Tongue (tissue), 2 donors: ENCODE measurements around the gene TOP3A. TPM values are rescaled to one million over a fixed set of nuclear protein-coding genes. Genes with fewer than 3 reads are reported as not detected.
"Not testable (repeated sequence)": the region's sequence is repeated elsewhere in the genome, so short reads cannot be mapped to it uniquely, and the experiment has no call there.

Experiments used
- DNase-seq: peaks from one replicate; pipeline ENCODE4 v3.0.0-alpha.2; 2015
- total RNA-seq: library from RNA; depleted of rRNA; stranded (reverse); fragments of >200 nt; gene quantifications from one replicate; pipeline ENCODE4 v1.2.3, GENCODE V29; 2014

TOP3A gene, protein sequence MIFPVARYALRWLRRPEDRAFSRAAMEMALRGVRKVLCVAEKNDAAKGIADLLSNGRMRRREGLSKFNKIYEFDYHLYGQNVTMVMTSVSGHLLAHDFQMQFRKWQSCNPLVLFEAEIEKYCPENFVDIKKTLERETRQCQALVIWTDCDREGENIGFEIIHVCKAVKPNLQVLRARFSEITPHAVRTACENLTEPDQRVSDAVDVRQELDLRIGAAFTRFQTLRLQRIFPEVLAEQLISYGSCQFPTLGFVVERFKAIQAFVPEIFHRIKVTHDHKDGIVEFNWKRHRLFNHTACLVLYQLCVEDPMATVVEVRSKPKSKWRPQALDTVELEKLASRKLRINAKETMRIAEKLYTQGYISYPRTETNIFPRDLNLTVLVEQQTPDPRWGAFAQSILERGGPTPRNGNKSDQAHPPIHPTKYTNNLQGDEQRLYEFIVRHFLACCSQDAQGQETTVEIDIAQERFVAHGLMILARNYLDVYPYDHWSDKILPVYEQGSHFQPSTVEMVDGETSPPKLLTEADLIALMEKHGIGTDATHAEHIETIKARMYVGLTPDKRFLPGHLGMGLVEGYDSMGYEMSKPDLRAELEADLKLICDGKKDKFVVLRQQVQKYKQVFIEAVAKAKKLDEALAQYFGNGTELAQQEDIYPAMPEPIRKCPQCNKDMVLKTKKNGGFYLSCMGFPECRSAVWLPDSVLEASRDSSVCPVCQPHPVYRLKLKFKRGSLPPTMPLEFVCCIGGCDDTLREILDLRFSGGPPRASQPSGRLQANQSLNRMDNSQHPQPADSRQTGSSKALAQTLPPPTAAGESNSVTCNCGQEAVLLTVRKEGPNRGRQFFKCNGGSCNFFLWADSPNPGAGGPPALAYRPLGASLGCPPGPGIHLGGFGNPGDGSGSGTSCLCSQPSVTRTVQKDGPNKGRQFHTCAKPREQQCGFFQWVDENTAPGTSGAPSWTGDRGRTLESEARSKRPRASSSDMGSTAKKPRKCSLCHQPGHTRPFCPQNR
- total RNA-seq, result 30.2 TPM

GRCh38 chr17:18314731-18315561, at the start of gene TOP3A, which contains the start of gene SMCR8:
TOP3A (minus strand) TSS chr17:18314994; CDS start chr17:18314778, 216 bp downstream.
SMCR8 (plus strand) TSS chr17:18315293; CDS start chr17:18315790, 497 bp downstream.
- DNase-seq, result peak; percentile 99

GRCh38 chr17:18364166-18364565, 49.4 kb upstream of the TOP3A start:
- DNase-seq, result no peak

DNA sequence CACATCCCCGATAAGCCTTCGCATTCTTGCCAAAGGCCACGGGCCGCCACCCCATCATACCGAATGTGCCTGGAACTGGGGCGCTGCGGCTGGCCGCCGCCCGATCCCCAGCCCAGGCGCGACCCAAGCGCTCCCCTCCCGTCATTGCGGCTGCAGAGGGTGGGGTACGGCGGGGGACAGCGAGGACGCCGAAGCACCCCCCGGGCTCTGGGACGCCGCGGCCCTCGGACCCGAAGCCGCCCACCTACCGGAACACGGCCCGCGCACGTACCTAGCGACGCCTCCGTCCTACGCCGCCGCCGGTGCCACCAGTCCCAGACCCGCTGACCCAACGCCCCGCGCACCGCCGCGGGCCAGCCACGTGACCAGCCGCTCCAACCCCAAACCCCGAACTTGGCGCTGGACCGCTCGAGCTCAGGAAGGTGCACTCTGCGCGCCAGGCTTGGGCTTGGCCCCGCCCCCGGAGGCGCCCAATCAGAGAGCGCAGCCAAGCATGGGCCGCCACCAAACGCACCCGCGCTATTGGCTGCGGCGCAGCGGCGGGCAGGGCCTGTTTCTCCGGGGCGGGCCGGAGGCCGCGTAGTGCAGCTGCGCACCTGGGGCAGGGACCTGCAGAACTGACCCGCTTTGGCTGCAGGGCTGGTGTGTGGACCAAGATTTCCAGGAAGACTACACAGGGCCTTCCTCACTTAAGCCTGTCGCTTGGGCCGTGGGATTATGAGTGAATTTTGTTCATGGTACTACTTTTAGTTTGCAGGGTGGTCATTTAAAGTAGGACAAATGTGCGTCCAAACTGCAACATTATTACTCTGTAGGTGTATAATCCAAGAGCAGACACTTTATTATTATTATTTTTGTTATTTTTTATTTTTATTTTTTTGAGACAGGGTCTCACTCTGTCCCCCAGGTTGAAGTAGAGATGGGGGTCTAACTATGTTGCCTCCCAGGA, 48.6 kb upstream of the TOP3A start, which contains the start of gene SHMT1:
SHMT1 (minus strand) TSS at position 450 of the 949 bp plus-strand sequence. CDS start 7,569 bp downstream, outside the sequence.
- DNase-seq, result peak; percentile 96

DNA sequence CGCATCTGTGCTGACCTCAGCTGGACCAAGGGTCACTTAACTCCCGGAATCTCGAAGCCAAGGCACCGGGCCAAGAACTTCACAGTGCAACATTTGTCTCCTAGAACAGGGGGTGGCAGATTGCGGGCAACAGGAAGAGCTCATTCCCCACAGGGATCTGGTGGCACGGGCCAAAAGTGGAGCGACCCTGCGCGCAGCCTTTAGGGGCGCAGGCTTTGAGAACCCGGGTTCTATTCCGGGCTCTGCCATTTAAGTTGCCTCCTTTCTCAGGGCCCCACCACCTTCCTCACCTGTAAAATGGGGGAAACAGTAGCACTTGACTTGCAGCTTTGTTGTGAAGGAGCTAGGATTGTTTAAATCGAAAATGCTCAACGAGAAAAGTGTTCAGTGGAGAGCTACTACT, 47.9 kb upstream of the TOP3A start:
- peak; percentile 68 for DNase-seq

DNA sequence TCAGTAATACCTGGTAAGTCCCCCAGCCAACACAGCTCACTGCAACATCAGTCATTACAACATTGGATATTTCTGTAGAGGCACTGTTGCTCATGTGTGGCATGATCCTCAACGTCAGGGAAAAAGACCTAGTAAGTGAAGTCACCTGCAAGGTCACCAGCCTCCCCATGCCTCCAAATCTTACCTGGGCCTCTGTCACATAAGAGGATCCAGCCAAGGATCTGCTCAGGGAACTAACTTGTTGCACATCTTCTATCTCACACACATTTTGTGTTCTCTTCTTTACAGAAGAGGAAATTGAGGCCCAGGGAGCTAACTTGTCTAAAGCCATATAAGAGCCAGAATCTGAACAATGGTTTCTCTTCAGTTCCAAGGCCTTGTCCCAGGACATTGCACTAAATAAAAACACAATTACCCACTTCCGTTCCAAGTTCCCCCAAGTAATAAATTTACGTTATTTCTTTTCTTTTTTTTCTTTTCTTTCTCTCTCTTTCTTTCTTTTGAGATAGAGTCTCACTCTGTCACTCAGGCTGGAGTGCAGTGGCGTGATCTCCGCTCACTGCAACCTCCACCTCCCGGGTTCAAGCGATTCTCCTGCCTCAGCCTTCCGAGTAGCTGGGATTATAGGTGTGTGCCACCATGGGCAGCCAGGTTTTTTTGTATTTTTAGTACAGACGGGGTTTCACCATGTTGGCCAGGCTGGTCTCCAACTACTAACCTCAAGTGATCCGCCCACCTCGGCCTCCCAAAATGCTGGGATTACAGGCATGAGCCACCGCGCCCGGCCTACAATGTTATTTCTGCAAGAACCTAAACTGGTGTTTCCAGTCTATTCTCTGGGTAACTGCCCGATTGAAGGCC, 47.3 kb upstream of the TOP3A start:
- no peak for DNase-seq

- DNase-seq, result no peak
Observed at GRCh38 chr17:18360518-18360917, 45.7 kb upstream of the TOP3A start.

DNA sequence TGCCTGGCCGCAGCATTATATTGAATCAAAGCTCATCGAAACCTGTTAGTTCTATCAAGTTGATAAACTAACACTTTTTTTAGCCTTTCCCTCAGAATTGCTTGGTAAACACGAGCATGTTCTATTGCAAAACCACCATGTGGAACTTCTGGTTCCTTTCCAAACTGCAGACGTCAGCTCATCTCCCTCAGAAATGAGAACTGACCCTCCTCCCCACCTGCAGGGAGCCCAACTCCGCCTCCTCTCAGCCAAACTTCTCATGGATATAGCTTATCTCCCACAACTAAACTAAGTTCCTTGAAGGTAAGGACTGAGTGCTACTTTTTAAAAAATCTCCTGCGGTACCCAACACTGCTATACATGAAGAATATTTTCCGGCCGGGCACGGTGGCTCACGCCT, 41.8 kb upstream of the TOP3A start:
- DNase-seq, result peak; percentile 10

DNA sequence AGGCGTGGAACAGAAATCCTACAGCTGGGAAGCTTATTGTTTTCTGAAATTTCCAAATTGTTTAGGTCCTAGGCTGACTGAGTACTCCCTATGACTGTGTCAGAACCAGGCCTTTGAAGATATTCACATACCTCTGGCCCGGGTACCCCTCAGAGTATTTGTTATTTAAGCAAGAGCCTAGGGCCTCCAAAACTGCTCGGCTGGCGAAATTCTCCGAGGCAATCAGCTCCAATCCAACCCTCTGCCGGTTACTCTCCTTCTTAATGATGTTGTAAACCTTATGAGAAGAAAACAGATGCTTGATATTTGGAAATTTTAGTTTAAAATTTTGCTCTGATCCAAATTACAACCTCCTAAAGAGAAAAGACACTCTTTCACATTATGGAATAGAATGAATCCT, 38.7 kb upstream of the TOP3A start:
- DNase-seq, result no peak

DNA sequence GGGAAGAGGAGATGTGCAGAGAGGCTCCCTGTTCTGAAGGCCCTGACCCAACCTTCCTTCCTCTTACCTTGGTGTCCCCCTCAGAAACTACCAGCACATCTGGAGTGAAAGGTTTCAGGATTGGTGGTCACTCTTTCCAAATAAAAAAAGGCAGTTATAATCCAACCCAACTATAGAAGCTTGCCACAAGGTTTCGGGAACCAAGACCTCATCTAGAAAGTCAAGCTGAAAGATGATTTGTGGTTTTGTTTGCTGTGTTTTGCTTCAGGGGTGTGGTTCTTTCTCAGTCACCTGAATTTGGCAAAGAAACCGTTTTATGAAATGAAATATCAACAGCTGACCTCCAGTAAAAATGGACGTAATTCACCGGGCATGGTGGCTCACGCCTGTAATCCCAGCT, 29.2 kb upstream of the TOP3A start:
- no peak for DNase-seq

- DNase-seq, result no peak
Observed at GRCh38 chr17:18339933-18340332, 25.1 kb upstream of the TOP3A start.

- not testable (repeated sequence) for DNase-seq
Observed at GRCh38 chr17:18338158-18338557, 23.4 kb upstream of the TOP3A start.

DNA sequence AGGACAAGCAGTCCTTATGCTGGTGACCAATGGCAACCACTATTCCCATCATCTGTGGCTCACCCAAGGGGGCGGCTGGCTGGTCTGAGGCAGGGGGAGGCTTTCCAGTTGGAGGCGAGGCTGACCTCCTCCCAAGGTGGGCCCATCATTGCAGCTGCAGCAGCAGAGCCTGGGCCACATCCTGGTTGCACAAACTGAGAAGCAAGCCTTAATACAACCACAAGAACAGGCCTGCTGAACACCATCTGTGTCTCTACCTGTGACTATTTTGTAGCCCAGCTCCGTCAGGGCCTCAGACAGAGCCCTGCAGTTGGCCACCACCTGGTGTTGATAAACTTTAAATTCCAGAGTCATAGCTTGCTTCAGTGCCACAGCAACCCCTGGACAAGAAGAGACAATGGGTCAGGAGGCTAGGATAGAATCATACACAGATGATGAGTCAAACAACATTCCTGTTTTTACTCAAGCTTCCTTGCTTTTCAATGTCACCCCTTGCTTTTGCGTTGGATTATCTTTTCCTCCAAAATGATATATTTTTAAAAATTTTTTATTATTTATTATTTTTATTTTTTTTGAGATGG, 18.2 kb upstream of the TOP3A start:
- no peak for DNase-seq

- DNase-seq, result no peak
Observed at GRCh38 chr17:18331879-18332278, 17.1 kb upstream of the TOP3A start.

DNA sequence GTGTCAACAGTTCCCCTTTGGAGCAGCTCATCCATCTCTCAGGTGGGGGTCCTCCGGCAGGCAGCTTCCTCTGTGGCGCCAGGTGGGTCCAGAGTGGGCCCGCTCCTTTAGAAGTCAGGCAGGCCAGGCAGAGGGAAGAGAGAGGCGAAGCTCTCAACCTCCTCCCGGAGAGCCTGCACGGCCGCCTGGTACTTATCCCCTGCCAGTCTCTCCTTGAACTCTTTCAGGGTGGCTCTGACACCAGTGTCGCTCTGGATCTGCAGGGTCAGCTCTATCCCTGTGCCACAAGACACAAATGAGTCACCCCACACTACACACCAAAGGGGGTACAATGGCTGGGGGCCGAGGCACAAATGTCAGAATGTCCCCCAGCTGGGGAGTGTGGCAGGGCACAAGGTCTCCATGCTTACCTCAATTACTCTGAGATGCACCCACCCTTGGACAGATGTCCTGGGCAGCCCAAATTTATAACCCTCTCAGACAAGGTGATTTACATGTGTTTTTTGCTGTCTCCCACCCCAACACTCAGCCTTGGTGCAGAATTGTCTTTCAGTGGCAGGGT, 13.9 kb upstream of the TOP3A start:
- DNase-seq, result no peak

DNA sequence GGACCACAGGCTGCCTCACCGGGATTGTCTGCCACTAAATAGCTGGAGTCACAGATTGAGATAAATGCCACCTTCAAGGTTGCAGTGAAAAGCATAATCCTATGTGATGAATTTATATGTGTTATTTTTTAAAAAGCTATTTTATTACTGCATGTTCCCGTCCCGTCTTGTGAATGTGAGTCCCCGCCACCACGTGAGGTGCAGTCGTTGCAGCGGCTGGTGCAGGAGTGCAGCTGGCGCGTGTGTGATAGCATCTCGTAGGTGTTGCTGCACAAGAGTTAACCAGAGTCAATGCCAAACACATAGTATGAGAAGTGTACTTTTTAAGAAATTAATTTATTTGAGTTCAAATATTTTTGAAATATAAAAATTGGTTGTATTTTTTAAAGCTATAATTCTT, 12.8 kb upstream of the TOP3A start:
- no peak for DNase-seq

DNA sequence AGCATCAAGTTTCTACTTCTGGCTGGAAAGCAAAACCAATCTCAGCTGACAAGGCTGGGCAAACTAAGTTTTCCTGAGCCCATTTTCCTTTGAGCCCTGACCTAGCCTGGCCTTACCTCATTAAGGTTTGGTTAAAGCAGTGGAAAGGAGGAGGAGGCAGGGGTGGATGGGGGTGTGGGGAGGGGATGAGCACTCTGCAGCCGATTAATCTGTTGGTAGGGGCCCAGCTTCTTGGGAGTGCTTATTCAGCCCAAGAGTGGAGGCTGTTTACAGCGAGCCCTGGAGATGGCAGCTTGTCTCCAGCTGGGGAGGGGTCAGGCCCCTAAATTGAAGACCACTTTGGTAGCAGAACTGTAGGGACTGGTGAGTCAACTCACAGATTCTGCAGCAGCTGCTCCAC, 12.3 kb upstream of the TOP3A start:
- no peak for DNase-seq

GRCh38 chr17:18326572-18326971, 11.8 kb upstream of the TOP3A start:
- DNase-seq, result no peak

DNA sequence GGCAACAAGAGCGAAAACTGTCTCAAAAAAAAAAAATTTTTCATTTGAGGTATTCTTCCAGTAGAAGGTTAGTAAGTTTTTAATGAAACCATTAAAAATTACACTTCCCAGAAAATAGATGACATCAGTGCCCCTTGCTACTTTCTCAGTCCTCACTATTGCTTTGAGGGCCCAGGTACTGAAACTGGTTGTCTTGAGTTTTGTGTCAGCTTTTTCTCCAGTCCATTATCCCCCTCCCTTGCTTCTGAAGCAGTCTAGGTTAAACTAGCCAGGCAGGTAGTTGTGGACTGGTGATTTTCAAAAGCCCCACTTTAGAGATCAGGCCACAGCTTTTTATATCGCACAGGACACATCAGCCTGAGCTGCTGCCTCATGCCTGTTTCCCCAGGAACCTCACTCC, 11.2 kb upstream of the TOP3A start:
- DNase-seq, result no peak
